Body of pancreas (tissue), 4 donors: Measurements from ENCODE around the gene ELOF1.

Source experiments
- CTCF ChIP-seq, 7 experiments: fragments of 450-650 bp in 4 of 7; fragments of 200-600 bp in 3 of 7; sonication (generic) in 3 of 7; IDR thresholded peaks; one replicate each; pipeline ENCODE4 v1.5.1; 2016 to 2019; ENCODE audit warnings: antibody characterized with exemption in 7 of 7
- POLR2A ChIP-seq, 3 donors: fragments of 450-650 bp; IDR thresholded peaks; one replicate each; pipeline ENCODE4 v1.6.1; 2016; ENCODE audit warnings: antibody characterized with exemption in 3 of 3, mild to moderate bottlenecking in 2 of 3

- TF ChIP-seq CTCF (IDR thresholded peaks at IDR 0.05) (no peak), POLR2A (IDR thresholded peaks at IDR 0.05) (no peak)
Measured at GRCh38 chr19:11586331-11586730, 27.3 kb upstream of the ELOF1 start.
